GM08714 (cell line): Measurements from ENCODE around the gene MGAT3.

Experiments used
- H3K4me3 ChIP-seq: fragments of 200-500 bp; sonication (Bioruptor generic); 2 replicates; pipeline ENCODE4 v1.5.1; 2014; ENCODE audit warnings: mild to moderate bottlenecking, low read length, inconsistent platforms
- ZNF274 ChIP-seq: IDR thresholded peaks from 2 replicates; pipeline ENCODE4 v1.6.1; 2012; ENCODE audit warnings: mild to moderate bottlenecking, low read depth, low read length

The MGAT3 gene

DNA sequence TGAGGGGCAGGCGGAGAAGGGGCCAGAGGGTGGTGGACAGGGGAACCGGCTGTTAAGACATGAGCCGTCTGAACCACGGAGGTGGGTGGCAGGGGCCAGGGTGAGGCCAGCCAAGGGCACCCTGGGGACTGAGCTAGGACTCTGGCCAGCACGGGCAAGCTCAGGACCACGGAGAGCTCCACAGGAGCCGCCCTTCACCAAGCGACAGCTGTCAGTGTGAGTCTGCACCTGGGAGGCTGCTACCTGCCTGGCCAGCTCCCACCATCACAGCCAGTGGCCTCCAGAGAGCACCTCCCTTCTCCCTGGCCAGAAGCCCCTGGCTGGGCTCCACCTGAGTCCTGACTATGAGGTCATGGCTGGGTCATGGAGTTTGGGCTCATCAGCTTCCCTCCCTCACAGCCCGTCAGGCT, 21.6 kb downstream of the MGAT3 start:
- no peak for TF ChIP-seq ZNF274
- no peak overlapping the region for H3K4me3 ChIP-seq

GRCh38 chr22:39479254-39479653, 22.4 kb downstream of the MGAT3 start:
- H3K4me3 ChIP-seq: no peak overlapping the region
- no peak for TF ChIP-seq ZNF274

DNA sequence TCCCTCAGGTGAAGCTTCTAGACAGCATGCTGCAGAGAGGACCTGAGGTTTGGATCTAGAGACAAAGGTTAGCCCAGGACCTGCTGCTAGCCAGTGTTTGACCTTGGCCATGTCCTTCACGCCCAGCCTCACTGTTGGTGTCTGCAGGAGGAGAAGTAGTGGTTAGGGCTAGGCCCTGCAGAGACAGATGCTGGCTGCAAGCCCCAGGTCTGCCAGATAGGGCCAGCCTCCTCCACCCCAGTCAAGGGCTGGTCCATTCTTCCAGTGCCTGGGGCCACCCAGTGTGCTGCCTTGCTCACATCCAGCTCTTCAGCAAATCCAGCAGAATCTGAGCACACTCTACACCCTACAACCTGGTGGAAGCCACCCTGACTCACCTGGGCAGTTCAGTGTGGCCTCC, 23.7 kb downstream of the MGAT3 start:
- no peak for TF ChIP-seq ZNF274

GRCh38 chr22:39481054-39481453, 24.2 kb downstream of the MGAT3 start:
- no peak for TF ChIP-seq ZNF274
- H3K4me3 ChIP-seq: no peak overlapping the region

More for the DNA sequence above, 23.7 kb downstream of the MGAT3 start:
- no peak overlapping the region for H3K4me3 ChIP-seq

DNA sequence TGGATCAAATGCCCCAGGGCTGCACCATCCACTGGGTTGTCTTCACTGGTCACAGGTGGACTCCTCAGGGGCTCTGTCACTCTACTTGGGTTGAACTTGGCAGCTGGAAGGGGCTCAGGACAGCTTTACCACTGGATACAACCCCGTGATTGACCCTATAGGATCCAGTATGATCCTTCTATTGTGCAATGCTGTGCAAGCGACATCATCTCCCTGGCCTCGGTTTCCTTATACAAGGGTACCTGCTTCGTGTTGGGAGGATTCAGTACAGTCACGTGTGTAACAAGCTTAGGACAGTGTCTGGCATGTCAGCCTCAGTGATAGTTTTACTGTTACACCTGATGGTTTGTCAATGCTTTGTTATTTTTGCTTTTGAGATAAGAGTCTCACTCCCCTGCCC, 24.8 kb downstream of the MGAT3 start:
- TF ChIP-seq ZNF274: no peak
- no peak overlapping the region for H3K4me3 ChIP-seq

GRCh38 chr22:39482768-39483167, 26.0 kb downstream of the MGAT3 start:
- TF ChIP-seq ZNF274: no peak
- no peak overlapping the region for H3K4me3 ChIP-seq

GRCh38 chr22:39486951-39487825, 30.4 kb downstream of the MGAT3 start:
- no peak for TF ChIP-seq ZNF274
- no peak overlapping the region for H3K4me3 ChIP-seq

DNA sequence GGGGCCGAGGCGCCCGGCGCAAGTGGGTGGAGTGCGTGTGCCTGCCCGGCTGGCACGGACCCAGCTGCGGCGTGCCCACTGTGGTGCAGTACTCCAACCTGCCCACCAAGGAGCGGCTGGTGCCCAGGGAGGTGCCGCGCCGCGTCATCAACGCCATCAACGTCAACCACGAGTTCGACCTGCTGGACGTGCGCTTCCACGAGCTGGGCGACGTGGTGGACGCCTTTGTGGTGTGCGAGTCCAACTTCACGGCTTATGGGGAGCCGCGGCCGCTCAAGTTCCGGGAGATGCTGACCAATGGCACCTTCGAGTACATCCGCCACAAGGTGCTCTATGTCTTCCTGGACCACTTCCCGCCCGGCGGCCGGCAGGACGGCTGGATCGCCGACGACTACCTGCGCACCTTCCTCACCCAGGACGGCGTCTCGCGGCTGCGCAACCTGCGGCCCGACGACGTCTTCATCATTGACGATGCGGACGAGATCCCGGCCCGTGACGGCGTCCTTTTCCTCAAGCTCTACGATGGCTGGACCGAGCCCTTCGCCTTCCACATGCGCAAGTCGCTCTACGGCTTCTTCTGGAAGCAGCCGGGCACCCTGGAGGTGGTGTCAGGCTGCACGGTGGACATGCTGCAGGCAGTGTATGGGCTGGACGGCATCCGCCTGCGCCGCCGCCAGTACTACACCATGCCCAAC, 31.2 kb downstream of the MGAT3 start:
- H3K4me3 ChIP-seq: no peak overlapping the region
- TF ChIP-seq ZNF274: no peak

- TF ChIP-seq ZNF274: no peak
Observed at GRCh38 chr22:39488563-39489083, 31.8 kb downstream of the MGAT3 start.

DNA sequence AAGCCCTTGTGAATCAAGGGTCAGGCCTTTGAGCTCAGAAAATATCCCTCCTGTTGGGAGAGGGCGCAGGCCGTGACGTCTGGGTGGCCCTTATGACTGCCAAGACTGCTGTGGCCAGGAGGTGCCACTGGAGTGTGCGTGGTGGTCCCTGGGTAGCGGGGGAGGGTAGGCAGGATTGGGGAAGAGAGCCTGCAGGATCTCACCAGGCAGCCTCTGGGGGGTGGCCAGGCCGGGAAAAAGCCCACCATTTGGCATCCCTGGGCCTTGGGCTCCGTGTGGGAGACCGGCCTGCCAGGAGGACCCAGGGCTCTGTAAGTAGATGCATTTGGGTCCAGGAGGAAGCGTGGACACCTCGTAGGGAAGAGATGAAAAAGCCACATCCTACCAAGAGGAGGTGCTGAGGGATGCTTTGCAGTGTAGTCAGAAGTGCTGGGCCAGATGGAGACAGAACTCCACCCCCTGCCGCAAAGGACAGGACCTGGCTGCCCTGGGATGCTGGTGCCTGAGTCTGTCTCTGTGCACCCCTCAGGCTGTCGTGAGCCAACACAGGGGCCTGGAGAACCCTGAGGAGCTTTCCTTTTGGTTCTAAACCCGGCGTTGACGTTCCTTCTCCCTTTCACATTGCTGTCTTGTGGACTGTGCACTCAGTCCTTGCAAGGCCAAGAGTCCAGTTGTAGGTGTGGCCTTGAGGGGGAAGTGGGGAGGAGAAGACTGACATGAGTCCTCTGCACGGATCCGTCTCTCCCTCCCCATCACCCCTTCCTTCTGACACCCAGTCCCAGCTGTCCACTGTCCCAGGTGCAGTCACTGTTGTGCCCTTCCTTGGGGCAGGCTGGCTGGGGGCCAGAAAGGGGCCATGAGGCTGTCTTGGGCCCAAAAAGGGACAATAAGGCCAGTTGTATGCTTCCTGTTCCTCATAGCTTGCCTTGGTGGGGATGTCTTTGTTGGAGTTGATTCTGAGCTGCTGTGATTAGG, 32.6 kb downstream of the MGAT3 start:
- no peak overlapping the region for H3K4me3 ChIP-seq
- no peak for TF ChIP-seq ZNF274

More at GRCh38 chr22:39488563-39489083, 31.8 kb downstream of the MGAT3 start:
- H3K4me3 ChIP-seq: no peak overlapping the region

DNA sequence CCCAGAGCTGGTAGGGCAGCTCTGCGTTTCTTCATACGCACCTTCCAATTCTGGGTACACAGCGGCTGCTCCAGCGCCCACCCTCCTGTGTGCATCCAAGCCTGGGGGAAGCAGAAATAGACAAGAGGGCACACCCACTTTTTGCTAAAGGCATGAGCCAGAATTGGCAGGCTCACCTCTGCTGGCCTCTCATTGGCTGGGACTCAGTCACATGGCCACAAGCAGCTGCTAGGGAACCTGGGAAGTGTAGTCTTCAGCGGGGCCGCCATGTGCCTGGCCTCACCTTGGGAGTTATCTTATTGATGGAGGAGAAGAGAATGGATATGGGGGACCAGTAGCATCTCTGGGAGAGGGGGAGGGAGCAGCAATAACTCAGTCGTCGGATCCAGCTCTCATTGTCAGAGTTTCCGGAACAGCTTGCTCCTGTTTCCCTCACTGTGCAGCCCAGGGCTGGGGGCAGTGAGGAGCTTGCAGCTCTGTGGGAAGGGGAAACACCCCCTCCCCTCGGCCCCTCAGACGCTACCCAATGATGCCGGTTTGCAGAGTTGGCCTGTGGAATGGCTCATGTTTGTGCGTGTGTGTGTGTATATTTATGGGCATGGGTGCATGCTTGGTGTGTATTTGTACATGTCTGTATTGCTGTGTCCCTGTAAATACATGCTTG, 33.5 kb downstream of the MGAT3 start:
- no peak overlapping the region for H3K4me3 ChIP-seq
- TF ChIP-seq ZNF274: no peak

GRCh38 chr22:39490966-39491680, 34.3 kb downstream of the MGAT3 start:
- no peak for TF ChIP-seq ZNF274
- H3K4me3 ChIP-seq: no peak overlapping the region

DNA sequence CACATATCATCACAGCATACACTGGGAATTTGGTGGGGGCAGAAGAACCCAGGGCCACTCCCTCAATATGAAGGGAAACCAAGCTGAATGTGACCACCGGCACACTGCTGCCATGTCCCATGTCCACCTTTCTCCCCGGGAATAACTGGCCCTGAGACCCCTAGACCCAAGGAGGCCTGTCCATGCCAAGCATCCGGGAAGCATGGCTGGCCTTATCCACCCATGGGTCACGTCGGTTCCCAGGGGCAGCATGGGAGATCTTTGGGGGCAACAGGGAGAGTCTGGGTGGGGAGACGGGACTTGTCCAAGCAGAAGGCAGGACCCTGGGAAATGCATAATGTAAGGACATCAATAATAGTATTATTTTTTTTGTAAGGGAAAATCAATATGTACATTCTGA, 34.9 kb downstream of the MGAT3 start:
- TF ChIP-seq ZNF274: no peak

More for the DNA sequence above, 34.9 kb downstream of the MGAT3 start:
- no peak overlapping the region for H3K4me3 ChIP-seq
